ENCODE measurements around the gene OXNAD1. TPM values are rescaled to one million over a fixed set of nuclear protein-coding genes. Genes with fewer than 3 reads are reported as not detected.

Gene OXNAD1
- total and polyA plus RNA-seq, 10 of the 15 experiments (the other 5 are each of a cell fraction or from before 2014, with no cell fraction given) = 5.6 to 27.8 (median 16.2) TPM

- DNase-seq (ENCODE audit: low read depth, low spot score) (no peak), FAIRE-seq (no peak), ATAC-seq (no peak)
- Histone ChIP-seq H4K20me1 (ENCODE audit: control insufficient read depth, insufficient read depth) (no peaks in the 10 kb centered on the region), H3K27ac (ENCODE audit: control insufficient read depth, insufficient read depth) (no peak overlapping the region), H3K79me2 (ENCODE audit: control insufficient read depth, insufficient read depth, low read length) (no peaks in the 10 kb centered on the region), H3K9ac (ENCODE audit: control insufficient read depth, insufficient read depth, low read length) (no peak overlapping the region), H3K9me3 (replicated peaks; ENCODE audit: control insufficient read depth, insufficient read depth, low read length) (no peaks in the 10 kb centered on the region), H3K27me3 (replicated peaks in 1 of 2; ENCODE audit: control insufficient read depth in 2 of 2, insufficient read depth in 2 of 2, low read length in 1 of 2) (no peaks in the 10 kb centered on the region), H3K36me3 (ENCODE audit: control insufficient read depth in 2 of 2, insufficient read depth in 2 of 2, low read length in 1 of 2) (peaks cover 19 to 40% of the 10 kb centered on the region in 2 experiments), H2AFZ (ENCODE audit: control insufficient read depth, low read depth, low read length) (no peak overlapping the region), H3K4me3 (no peak overlapping the region), H3K4me1 (ENCODE audit: control insufficient read depth, insufficient read depth, low read length) (peaks cover 24% of the 10 kb centered on the region), H3K4me2 (ENCODE audit: control insufficient read depth, insufficient read depth) (no peak overlapping the region)
- POLR2A ChIA-PET = interaction anchor here (0.6 to 1.3 kb wide), 4 partner anchors 9 to 46 kb away, joined by 3 read pairs; no protein-coding TSS in a partner anchor
- intact Hi-C loops (cut with micrococcal nuclease; ENCODE audit: unreplicated experiment) (no loop called here), in situ Hi-C loops (cut with MboI) (no loop called here)
- TF ChIP-seq ZNF207 (IDR thresholded peaks at IDR 0.05; ENCODE audit: borderline replicate concordance) (no peak), PBX3 (IDR thresholded peaks at IDR 0.05; ENCODE audit: insufficient replicate concordance, low read depth, low read length) (no peak), POLR2AphosphoS5 (IDR thresholded peaks at IDR 0.05; ENCODE audit: low read length) (peak; percentile 71), MTA3 (IDR thresholded peaks at IDR 0.05; ENCODE audit: borderline replicate concordance, low read length) (0 out of 2 replicates have a peak, but pooled peaks have one; percentile 41), CHD2 (IDR thresholded peaks at IDR 0.05; ENCODE audit: borderline replicate concordance, low read depth, low read length) (no peak), BHLHE40 (IDR thresholded peaks at IDR 0.05; ENCODE audit: borderline replicate concordance in 1 of 2, low read depth in 2 of 2, low read length in 1 of 2) (no peak), CBFB (IDR thresholded peaks at IDR 0.05; ENCODE audit: low read depth) (no peak), NFIC (IDR thresholded peaks at IDR 0.05; ENCODE audit: low read depth, low read length) (peak; percentile 18; the same call in 1 of the 2 replicates), ESRRA (IDR thresholded peaks at IDR 0.05; ENCODE audit: low read length) (no peak), ZBED1 (IDR thresholded peaks at IDR 0.05; ENCODE audit: borderline replicate concordance) (no peak), YBX1 (IDR thresholded peaks at IDR 0.05) (no peak)
- TF ChIP-seq, protein P1, sequence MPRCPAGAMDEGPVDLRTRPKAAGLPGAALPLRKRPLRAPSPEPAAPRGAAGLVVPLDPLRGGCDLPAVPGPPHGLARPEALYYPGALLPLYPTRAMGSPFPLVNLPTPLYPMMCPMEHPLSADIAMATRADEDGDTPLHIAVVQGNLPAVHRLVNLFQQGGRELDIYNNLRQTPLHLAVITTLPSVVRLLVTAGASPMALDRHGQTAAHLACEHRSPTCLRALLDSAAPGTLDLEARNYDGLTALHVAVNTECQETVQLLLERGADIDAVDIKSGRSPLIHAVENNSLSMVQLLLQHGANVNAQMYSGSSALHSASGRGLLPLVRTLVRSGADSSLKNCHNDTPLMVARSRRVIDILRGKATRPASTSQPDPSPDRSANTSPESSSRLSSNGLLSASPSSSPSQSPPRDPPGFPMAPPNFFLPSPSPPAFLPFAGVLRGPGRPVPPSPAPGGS (IDR thresholded peaks at IDR 0.05; ENCODE audit: borderline replicate concordance, insufficient read depth, low read depth, low read length, poor library complexity, severe bottlenecking) = peak; percentile 12
- SMC1A ChIA-PET (ENCODE audit: uncharacterized antibody, unreplicated experiment) = interaction anchor here (0.5 to 4.0 kb wide), 11 partner anchors 10 to 139 kb away, joined by 3 to 20 read pairs (median 3); no protein-coding TSS in a partner anchor
- BruUV-seq (replicated peaks) = no TSS peak
- RAD21 ChIA-PET (ENCODE audit: unreplicated experiment) = interaction anchor here (1.4 to 1.6 kb wide), 2 partner anchors 23 to 236 kb away, joined by 3 read pairs; no protein-coding TSS in a partner anchor
- CTCF ChIA-PET = interaction anchor here (0.7 to 1.4 kb wide), 8 partner anchors 10 to 1206 kb away, joined by 3 to 8 read pairs (median 4); no protein-coding TSS in a partner anchor
- 70% methylated on average over 5 of the region's 5 CpGs for WGBS (ENCODE audit: insufficient coverage, insufficient replicate concordance, low lambda C conversion rate, missing lambda C conversion rate)
Measured at GRCh38 chr3:16313886-16314645, 49.1 kb downstream of the OXNAD1 start.
